Stimulated activated CD8-positive, alpha-beta memory T cell treated with anti-CD3 and anti-CD28 coated beads, Interleukin-7, amount 100 ng/mL, for 1 hour (primary cell): ENCODE data around the gene LRRC9.
"Not testable (repeated sequence)": the region's sequence is repeated elsewhere in the genome, so short reads cannot be mapped to it uniquely, and the experiment has no call there.

Experiments
- DNase-seq, 2 donors: peaks; one replicate each; pipeline ENCODE4 v3.0.0-alpha.2; 2020; ENCODE audit warnings: low read depth in 2 of 2

LRRC9 gene

GRCh38 chr14:60064491-60065072, 144.6 kb downstream of the LRRC9 start:
- DNase-seq, result no peak

- DNase-seq, result no peak
These were observed 147.9 kb downstream of the LRRC9 start for GRCh38 chr14:60067882-60068281.

DNA sequence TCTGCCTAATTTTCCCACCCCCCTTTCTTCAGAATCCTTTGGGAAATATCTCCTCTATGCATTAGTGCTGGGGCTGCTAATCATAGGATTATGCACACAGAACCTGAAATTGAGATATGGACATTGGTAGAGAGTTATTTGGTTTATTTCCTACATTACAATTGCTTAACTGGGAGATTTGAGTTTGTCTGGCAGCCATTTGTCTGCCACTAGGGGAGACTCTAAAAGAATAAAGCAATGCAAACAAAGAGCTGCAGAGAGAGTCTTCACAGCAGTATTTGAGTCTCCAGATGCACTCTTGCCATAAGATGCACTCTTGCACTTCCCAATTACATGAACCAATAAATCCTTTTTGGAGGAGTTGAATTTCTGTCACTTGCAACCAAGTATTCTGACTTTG, 159.8 kb downstream of the LRRC9 start:
- no peak for DNase-seq

- DNase-seq, result no peak
These were observed 165.1 kb downstream of the LRRC9 start for GRCh38 chr14:60085085-60085484.

DNA sequence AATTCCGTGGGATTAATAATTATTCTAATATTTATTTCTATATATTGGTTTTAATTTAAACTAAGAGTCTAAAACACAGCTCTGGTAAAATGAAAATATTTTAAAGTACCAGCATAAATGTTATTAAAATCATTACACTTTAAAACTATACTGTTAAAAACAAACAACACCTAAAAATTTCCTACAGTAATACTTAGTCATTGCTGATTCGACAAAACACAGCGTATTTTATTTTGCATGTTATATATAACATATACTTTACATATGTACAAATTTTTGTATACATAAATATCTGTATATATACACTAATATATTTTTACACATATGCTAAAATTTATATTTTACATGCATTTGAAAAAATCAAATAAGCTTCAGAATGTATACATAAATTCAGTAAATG, 165.7 kb downstream of the LRRC9 start:
- DNase-seq, result no peak

DNA sequence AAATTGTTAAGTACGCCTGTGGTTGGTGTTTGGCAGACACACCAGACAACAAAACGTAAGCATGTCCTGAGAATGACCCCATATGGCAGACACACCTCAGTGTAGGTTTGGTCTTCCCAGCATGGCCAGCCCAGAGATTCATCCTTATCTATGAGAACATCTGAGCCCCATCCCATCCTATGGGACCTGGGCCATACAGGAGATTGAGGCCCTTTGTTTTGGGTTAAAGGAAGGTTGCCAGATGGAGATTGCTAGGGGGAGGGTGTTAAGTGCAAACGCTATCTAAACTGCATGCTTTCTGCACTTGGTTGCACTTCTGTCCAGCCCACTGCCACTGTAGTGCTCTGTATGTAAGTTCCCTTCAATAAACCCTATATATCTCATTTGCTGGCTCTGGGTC, 167.7 kb downstream of the LRRC9 start:
- DNase-seq, result no peak

- no peak for DNase-seq
These were observed 169.3 kb downstream of the LRRC9 start for GRCh38 chr14:60089221-60089620.

GRCh38 chr14:60090864-60091519, 171.0 kb downstream of the LRRC9 start:
- DNase-seq, result no peak

GRCh38 chr14:60091550-60092525, 171.9 kb downstream of the LRRC9 start, which contains the start of gene PCNX4:
TSS of gene PCNX4 (plus strand) at chr14:60091923. CDS start at chr14:60107639, 15,716 bp downstream.
- DNase-seq, result peak; percentile 81 to 86

GRCh38 chr14:60092526-60092920, 172.6 kb downstream of the LRRC9 start:
- DNase-seq, result no peak

- DNase-seq, result no peak
These were observed 173.1 kb downstream of the LRRC9 start for GRCh38 chr14:60093080-60093479.

DNA sequence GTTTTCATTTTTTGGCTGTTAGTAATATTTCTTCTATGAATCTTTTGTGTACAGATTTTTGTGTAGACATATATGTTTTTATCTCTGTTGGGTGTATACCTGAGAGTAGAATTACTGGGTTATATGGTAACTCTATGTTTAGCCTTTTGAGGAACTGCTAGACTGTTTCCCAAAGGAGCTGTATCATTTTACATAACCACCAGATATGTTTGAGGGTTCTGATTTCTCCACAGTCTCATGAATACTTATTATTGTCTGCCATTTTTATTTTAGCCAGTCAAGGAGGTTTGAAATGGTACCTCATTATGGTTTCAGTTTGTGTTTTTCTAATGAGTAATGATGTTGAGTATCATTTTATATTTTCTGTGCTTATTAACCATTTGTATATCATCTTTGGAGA, 173.7 kb downstream of the LRRC9 start:
- no peak for DNase-seq

DNA sequence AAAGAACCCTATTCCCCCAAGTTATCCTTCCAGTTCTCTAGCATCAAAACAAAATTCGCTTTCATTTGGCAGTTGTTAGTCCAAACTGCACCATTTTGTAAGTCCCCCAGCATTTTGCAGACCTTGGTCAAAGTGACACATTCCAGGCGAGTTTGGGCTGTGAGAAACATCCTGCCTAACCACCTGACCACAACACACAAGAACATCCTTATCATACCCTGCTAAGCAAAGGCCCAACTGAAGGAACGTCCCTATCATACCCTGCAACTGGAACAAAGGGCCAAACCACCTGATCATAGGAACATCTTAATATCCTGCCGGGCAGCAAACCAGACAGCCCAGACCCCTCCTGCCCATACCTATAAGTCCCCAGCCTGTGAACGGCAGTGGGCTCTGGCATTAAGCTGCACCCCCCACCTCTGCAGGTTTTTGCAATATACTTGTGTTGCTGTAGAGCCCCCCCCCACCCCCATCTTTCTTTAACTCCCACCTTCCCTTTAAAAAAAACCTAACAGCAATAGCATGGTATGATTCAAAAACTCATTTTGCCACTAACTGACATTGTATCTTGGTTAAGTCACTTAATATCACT, 174.5 kb downstream of the LRRC9 start:
- no peak for DNase-seq

GRCh38 chr14:60095231-60095630, 175.3 kb downstream of the LRRC9 start:
- DNase-seq, result no peak

GRCh38 chr14:60095781-60096450, 176.0 kb downstream of the LRRC9 start:
- no peak for DNase-seq

- DNase-seq, result no peak
These were observed 178.0 kb downstream of the LRRC9 start for GRCh38 chr14:60097974-60098373.

DNA sequence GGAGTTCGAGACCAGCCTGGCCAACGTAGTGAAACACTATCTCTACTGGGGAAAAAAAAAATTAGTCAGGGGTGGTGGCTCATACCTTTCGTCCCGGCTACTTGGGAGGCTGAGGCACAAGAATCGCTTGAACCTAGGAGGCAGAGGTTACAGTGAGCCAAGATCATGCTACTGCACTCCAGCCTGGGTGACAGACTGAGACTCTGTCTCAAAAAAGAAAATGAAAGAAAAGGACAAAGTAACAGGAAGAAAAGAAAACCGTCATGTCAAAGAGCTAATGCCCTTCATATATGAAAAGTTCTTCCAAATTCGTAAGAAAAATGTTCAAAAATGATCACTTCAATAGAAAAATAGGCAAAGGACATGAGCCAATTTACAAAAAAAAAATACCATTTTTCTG, 179.9 kb downstream of the LRRC9 start:
- DNase-seq, result not testable (repeated sequence)

DNA sequence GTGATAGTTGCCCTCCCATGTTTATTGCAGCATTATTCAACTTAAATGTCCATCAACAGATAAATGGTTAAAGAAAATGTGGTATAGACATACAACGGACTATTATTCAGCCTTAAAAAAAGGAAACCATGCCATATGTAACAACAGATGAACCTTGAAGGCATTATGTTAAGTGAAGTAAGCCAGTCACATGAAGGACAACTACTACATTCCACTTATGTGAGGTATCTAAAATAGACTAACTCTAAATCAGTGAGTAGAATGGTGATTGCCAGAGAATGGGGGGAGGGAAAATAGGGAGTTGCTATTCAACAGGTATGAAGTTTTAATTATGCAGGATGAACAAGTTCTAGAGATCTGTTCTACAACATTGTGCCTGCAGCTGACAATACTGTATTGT, 181.8 kb downstream of the LRRC9 start:
- DNase-seq, result no peak

DNA sequence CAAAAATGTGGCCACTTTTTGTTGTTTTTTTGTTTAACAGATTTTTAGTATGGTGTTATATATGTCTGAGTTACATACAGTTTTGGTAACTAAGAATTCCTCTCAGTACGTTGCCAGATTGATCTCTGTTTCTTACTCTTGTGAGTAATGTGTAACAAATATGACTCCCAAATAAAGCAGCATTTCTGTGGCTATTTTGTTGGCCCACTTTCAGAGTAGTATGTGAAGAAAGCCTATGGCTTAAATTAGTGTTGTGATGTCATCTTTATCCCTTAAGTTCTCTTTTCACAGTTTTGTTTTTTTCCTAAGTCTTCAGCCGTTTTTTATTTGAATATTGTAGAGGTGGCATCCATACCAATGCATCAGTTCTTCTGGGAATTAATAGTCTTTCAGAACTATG, 182.4 kb downstream of the LRRC9 start:
- DNase-seq, result no peak

GRCh38 chr14:60106339-60106738, 186.4 kb downstream of the LRRC9 start:
- DNase-seq, result no peak

GRCh38 chr14:60107477-60107876, 187.5 kb downstream of the LRRC9 start:
- no peak for DNase-seq

DNA sequence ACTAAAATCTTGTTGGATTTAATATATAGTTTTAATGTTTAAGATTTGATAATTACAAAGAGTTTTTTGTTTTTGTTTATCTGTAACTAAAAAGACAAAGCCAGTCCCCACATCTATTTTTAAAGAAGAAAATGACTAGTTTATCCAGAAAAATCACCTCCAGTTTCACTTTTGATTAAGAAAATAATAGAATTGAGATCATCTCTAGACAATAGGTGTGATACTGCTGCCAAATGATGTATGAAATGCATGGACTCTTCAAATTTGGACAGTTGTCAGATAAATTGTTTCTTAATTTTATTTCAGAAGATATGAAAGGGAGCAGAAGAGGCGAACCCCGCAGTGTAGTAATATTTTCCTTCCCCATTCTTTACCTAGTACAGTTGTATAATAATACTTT, 191.8 kb downstream of the LRRC9 start:
- DNase-seq, result no peak
